ENCODE measurements around the gene MKLN1.
"Not testable (repeated sequence)": the region's sequence is repeated elsewhere in the genome, so short reads cannot be mapped to it uniquely, and the experiment has no call there.

MKLN1 gene

DNA sequence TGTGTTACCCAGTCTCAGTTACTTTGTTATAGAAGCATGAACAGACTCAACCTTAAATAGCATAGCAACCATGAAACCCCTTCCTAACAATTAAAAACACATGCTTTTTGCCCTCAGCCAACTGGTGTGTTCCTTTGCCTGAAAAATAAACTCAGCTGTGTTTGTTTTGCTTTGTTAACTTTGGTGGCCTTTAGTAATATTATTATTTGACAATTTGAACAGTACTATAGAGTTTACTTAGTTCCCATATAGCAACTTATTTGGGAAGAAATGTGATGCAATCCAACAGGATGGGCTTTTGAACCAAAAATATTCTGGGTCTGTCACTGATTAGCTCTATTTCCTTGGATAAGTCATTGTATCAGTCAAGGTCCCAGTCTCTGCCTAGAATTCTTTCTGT, 22.5 kb upstream of the MKLN1 start:
- H3K9me3 Mint-ChIP-seq: peaks cover 25% of the 10 kb centered on the region
- TF ChIP-seq, protein P1, sequence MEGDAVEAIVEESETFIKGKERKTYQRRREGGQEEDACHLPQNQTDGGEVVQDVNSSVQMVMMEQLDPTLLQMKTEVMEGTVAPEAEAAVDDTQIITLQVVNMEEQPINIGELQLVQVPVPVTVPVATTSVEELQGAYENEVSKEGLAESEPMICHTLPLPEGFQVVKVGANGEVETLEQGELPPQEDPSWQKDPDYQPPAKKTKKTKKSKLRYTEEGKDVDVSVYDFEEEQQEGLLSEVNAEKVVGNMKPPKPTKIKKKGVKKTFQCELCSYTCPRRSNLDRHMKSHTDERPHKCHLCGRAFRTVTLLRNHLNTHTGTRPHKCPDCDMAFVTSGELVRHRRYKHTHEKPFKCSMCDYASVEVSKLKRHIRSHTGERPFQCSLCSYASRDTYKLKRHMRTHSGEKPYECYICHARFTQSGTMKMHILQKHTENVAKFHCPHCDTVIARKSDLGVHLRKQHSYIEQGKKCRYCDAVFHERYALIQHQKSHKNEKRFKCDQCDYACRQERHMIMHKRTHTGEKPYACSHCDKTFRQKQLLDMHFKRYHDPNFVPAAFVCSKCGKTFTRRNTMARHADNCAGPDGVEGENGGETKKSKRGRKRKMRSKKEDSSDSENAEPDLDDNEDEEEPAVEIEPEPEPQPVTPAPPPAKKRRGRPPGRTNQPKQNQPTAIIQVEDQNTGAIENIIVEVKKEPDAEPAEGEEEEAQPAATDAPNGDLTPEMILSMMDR (IDR thresholded peaks at IDR 0.05; ENCODE audit: unreplicated experiment in 3 of 3): no peak
- no peak overlapping the region for H3K4me3 Mint-ChIP-seq
- H3K27me3 Mint-ChIP-seq (ENCODE audit: low read depth): no peaks in the 10 kb centered on the region
- no peak overlapping the region for H3K27ac Mint-ChIP-seq
- peaks cover 5% of the 10 kb centered on the region for H3K4me1 Mint-ChIP-seq
- peaks cover 4% of the 10 kb centered on the region for H3K36me3 Mint-ChIP-seq (ENCODE audit: low read depth)

DNA sequence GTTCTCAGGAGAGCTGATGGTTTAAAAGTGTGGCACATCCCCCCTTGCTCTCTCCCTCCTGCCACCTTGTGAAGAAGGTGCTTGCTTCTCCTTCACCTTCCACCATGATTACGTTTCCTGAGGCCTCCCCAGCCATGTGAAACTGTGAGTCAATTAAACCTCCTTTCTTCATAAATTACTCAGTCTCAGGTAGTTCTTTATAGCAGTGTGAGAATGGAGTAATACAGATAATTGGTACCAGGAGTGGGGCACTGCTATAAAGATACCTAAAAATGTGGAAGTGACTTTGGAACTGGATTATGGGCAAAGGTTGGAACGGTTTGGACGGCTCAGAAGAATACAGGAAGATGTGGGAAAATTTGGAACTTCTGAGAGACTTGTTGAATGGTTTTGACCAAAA, 21.6 kb upstream of the MKLN1 start:
- H3K4me1 Mint-ChIP-seq; H3K4me3 Mint-ChIP-seq; H3K27ac Mint-ChIP-seq; H3K27me3 Mint-ChIP-seq (ENCODE audit: low read depth); H3K36me3 Mint-ChIP-seq (ENCODE audit: low read depth): not testable (repeated sequence)
- peaks cover 27% of the 10 kb centered on the region for H3K9me3 Mint-ChIP-seq

DNA sequence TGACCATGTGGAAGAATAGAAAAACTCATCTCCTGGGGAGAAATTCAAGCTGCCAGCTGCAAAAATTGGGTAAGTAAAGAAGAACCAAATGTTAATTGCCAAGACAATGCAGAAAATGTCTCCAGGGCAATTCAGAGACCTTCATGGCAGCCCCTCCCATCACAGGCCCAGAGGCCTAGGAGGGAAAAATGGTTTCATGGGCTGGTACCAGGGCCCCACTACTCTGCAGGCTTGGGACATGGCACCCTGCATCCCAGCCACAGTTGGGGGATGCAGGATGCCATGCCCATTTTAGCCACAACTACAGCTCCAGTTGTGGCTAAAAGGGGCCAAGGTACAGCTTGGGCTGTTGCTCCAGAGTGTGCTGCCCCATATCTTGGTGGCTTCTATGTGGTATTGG, 20.9 kb upstream of the MKLN1 start:
- H3K4me3 Mint-ChIP-seq: no peak overlapping the region
- TF ChIP-seq, protein P1 (IDR thresholded peaks at IDR 0.05; ENCODE audit: unreplicated experiment in 3 of 3): no peak
- no peaks in the 10 kb centered on the region for H3K27me3 Mint-ChIP-seq (ENCODE audit: low read depth)
- H3K36me3 Mint-ChIP-seq (ENCODE audit: low read depth): peaks cover 4% of the 10 kb centered on the region
- no peak overlapping the region for H3K27ac Mint-ChIP-seq
- H3K9me3 Mint-ChIP-seq: peaks cover 29% of the 10 kb centered on the region
- no peaks in the 10 kb centered on the region for H3K4me1 Mint-ChIP-seq

DNA sequence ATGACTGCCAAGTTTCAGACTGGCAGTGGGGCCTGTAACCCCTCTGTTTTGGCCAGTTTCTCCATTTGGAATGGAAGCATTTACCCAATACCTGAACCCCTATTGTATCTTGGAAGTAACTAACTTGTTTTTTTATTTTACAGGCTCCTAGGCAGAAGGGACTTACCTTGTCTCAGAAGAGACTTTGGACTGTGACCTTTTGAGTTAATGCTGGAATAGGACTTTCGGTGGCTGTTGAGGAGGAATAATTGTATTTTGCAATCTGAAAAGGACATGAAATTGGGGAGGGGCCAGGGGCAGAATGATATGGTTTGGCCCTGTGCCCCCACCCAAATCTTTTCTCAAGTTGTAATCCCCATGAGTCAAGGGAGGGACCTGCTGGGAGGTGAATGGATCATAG, 20.0 kb upstream of the MKLN1 start:
- Mint-ChIP-seq H3K9me3 (peaks cover 34% of the 10 kb centered on the region), H3K4me3 (no peak overlapping the region), H3K27me3 (ENCODE audit: low read depth) (no peaks in the 10 kb centered on the region), H3K4me1 (no peaks in the 10 kb centered on the region), H3K27ac (no peak overlapping the region), H3K36me3 (ENCODE audit: low read depth) (peaks cover 7% of the 10 kb centered on the region)
- TF ChIP-seq, protein P1 (IDR thresholded peaks at IDR 0.05; ENCODE audit: unreplicated experiment in 3 of 3): no peak

DNA sequence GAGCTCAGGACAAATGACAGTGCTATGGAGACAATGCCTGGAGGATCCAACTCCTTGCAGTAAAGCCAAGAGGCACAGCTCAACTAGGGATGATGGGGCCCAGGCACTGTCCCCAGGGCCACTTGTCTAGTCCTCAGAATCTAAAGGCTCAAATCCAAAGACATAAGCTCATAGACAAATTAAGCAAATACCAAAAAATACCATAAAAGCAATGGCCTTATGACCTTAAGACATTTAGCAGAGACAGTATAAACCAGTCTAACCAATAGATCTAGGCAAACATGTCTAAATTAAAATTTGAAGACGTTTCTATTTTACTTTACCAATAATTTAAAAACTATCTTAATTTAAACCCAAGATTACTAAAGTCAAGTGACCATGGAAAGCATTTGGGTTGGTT, 14.8 kb upstream of the MKLN1 start:
- TF ChIP-seq, protein P1 (IDR thresholded peaks at IDR 0.05; ENCODE audit: unreplicated experiment in 3 of 3): no peak
- Mint-ChIP-seq H3K4me3 (no peak overlapping the region), H3K27me3 (ENCODE audit: low read depth) (no peaks in the 10 kb centered on the region)

DNA sequence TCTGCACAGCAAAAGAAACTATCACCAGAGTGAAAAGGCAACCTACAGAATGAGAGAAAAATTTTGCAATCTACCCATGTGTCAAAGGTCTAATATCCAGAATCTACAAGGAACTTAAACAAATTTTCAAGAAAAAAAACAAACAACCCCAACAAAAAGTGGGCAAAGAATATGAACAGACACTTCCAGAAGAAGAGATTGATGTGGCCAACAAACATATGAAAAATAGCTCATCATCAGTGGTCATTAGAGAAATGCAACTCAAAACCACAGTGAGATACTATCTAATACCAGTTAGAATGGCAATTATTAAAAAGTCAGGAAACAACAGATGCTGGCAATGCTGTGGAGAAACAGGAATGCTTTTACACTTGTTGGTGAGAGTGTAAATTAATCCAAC, 7.1 kb upstream of the MKLN1 start:
- H3K27me3 Mint-ChIP-seq (ENCODE audit: low read depth): no peaks in the 10 kb centered on the region
- H3K36me3 Mint-ChIP-seq (ENCODE audit: low read depth): peaks cover 15% of the 10 kb centered on the region
- H3K4me1 Mint-ChIP-seq: no peaks in the 10 kb centered on the region
- no peak overlapping the region for H3K4me3 Mint-ChIP-seq
- TF ChIP-seq, protein P1 (IDR thresholded peaks at IDR 0.05; ENCODE audit: unreplicated experiment in 3 of 3): no peak
- peaks cover 24% of the 10 kb centered on the region for H3K9me3 Mint-ChIP-seq
- H3K27ac Mint-ChIP-seq: no peak overlapping the region

More for the DNA sequence above, 14.8 kb upstream of the MKLN1 start:
- H3K27ac Mint-ChIP-seq: no peak overlapping the region
- H3K36me3 Mint-ChIP-seq (ENCODE audit: low read depth): peaks cover 12% of the 10 kb centered on the region
- peaks cover 35% of the 10 kb centered on the region for H3K9me3 Mint-ChIP-seq
- no peaks in the 10 kb centered on the region for H3K4me1 Mint-ChIP-seq
